ENCODE measurements around the gene DCTN1. TPM values are rescaled to one million over a fixed set of nuclear protein-coding genes. Genes with fewer than 3 reads are reported as not detected.
A peak's percentile ranks its signal among the peaks of the same experiment; 100 is the strongest.

The DCTN1 gene
- total and polyA plus RNA-seq, 2 donors from 2014 or later, result 134 to 191 TPM

DNA sequence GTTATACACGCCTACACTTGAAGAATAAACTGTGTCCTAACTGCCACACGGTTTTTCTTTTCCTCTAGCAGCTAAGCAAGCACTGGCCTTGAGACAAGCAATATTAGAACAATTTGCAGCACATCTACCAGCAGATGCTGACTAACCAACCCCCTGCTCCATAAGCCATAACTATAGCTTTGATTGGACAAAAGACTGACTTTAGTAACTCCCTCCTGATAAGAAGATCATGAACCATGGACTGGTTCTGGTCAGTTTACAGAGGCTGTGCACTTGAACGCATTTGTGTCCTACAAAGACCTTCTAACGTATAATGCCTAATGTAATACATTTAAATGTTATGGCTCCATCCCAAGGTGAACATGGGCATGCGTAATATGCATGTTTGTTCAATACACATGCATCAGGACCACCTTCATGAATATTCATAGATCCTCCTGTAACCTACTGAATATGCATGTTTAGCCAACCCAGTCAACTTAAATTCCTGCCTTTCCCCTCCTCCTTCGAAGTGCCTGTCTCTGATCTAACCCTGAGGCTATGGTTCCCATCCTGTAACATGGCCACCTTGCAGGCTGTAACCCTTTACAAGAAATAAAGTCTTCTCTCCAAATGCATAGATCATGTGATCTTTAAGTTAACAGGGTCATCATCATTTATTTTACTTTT lies 63.4 kb downstream of the DCTN1 start:
- peaks cover 0 to 2% (median 0%) of the 10 kb centered on the region in 3 donors for H3K4me1 ChIP-seq (ENCODE audit: control insufficient read depth in 2 of 3, insufficient read depth in 2 of 3, low read depth in 1 of 3, low read length in 3 of 3)
- intact Hi-C loops (cut with DNase I), result no loop called here
- H3K4me3 ChIP-seq (ENCODE audit: low read length in 3 of 3), result no peak overlapping the region
- H3K36me3 ChIP-seq (ENCODE audit: control insufficient read depth in 2 of 3, insufficient read depth in 3 of 3, low read length in 3 of 3), result no peaks in the 10 kb centered on the region
- H3K27me3 ChIP-seq (ENCODE audit: control insufficient read depth, insufficient read depth, low read length), result no peaks in the 10 kb centered on the region
- no peaks in the 10 kb centered on the region for H3K9me3 ChIP-seq (ENCODE audit: control insufficient read depth in 2 of 3, insufficient read depth in 1 of 3, low read length in 3 of 3)
- FAIRE-seq (no peak), DNase-seq (peak in 1 of 5 donors; percentile 10)
- TF ChIP-seq, protein P1, sequence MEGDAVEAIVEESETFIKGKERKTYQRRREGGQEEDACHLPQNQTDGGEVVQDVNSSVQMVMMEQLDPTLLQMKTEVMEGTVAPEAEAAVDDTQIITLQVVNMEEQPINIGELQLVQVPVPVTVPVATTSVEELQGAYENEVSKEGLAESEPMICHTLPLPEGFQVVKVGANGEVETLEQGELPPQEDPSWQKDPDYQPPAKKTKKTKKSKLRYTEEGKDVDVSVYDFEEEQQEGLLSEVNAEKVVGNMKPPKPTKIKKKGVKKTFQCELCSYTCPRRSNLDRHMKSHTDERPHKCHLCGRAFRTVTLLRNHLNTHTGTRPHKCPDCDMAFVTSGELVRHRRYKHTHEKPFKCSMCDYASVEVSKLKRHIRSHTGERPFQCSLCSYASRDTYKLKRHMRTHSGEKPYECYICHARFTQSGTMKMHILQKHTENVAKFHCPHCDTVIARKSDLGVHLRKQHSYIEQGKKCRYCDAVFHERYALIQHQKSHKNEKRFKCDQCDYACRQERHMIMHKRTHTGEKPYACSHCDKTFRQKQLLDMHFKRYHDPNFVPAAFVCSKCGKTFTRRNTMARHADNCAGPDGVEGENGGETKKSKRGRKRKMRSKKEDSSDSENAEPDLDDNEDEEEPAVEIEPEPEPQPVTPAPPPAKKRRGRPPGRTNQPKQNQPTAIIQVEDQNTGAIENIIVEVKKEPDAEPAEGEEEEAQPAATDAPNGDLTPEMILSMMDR (IDR thresholded peaks at IDR 0.05; ENCODE audit: borderline replicate concordance, extremely low read depth, insufficient read depth), result no peak
- no peak overlapping the region for H3K9ac ChIP-seq (ENCODE audit: low read length in 3 of 3)
- no peak overlapping the region for H3K27ac ChIP-seq (ENCODE audit: low read depth in 2 of 2, low read length in 2 of 2)

- Histone ChIP-seq H3K27ac (ENCODE audit: low read depth in 2 of 2, low read length in 2 of 2) (no peak overlapping the region), H3K9me3 (ENCODE audit: control insufficient read depth in 2 of 3, insufficient read depth in 1 of 3, low read length in 3 of 3) (no peaks in the 10 kb centered on the region), H3K4me3 (ENCODE audit: low read length in 3 of 3) (no peak overlapping the region), H3K27me3 (ENCODE audit: control insufficient read depth, insufficient read depth, low read length) (no peaks in the 10 kb centered on the region), H3K36me3 (ENCODE audit: control insufficient read depth in 2 of 3, insufficient read depth in 3 of 3, low read length in 3 of 3) (no peaks in the 10 kb centered on the region), H3K4me1 (ENCODE audit: control insufficient read depth in 2 of 3, insufficient read depth in 2 of 3, low read depth in 1 of 3, low read length in 3 of 3) (peaks cover 0 to 2% (median 0%) of the 10 kb centered on the region in 3 donors), H3K9ac (ENCODE audit: low read length in 3 of 3) (no peak overlapping the region)
- intact Hi-C loops (cut with DNase I), result no loop called here
- FAIRE-seq (no peak), DNase-seq (no peak)
- TF ChIP-seq, protein P1 (IDR thresholded peaks at IDR 0.05; ENCODE audit: borderline replicate concordance, extremely low read depth, insufficient read depth), result no peak
Measured at GRCh38 chr2:74314107-74314506, 66.0 kb downstream of the DCTN1 start.

- Histone ChIP-seq H3K4me1 (ENCODE audit: control insufficient read depth in 2 of 3, insufficient read depth in 2 of 3, low read depth in 1 of 3, low read length in 3 of 3) (peaks cover 0 to 2% (median 0%) of the 10 kb centered on the region in 3 donors), H3K36me3 (ENCODE audit: control insufficient read depth in 2 of 3, insufficient read depth in 3 of 3, low read length in 3 of 3) (no peaks in the 10 kb centered on the region), H3K4me3 (ENCODE audit: low read length in 3 of 3) (no peak overlapping the region), H3K9me3 (ENCODE audit: control insufficient read depth in 2 of 3, insufficient read depth in 1 of 3, low read length in 3 of 3) (no peaks in the 10 kb centered on the region), H3K9ac (ENCODE audit: low read length in 3 of 3) (no peak overlapping the region), H3K27ac (ENCODE audit: low read depth in 2 of 2, low read length in 2 of 2) (no peak overlapping the region), H3K27me3 (ENCODE audit: control insufficient read depth, insufficient read depth, low read length) (no peaks in the 10 kb centered on the region)
- TF ChIP-seq, protein P1 (IDR thresholded peaks at IDR 0.05; ENCODE audit: borderline replicate concordance, extremely low read depth, insufficient read depth), result no peak
- no peak for FAIRE-seq
- intact Hi-C loops (cut with DNase I), result no loop called here
- no peak for DNase-seq
Measured at GRCh38 chr2:74313497-74313896, 66.6 kb downstream of the DCTN1 start.
